IMR-90 (cell line): ENCODE data around the gene ACSF2. TPM values are rescaled to one million over a fixed set of nuclear protein-coding genes. Genes with fewer than 3 reads are reported as not detected.

Experiments
- ATAC-seq: fragments of 200-7000 bp; cut with Tn5 transposase; 2 replicates; pipeline ENCODE4 v1.9.1; 2020; ENCODE audit warnings: low read depth, mild to moderate bottlenecking, moderate library complexity
- BruUV-seq: library from RNA; stranded (reverse); fragments of 400-500 nt; replicated peaks from 2 replicates; lab custom pipeline; 2021; lab: Mats Ljungman, UMichigan
- CTCF ChIA-PET: fragments of 300-600 bp; formaldehyde crosslinking; extraction: SDS; loops from one replicate; lab custom pipeline; 2021; ENCODE audit warnings: antibody characterized with exemption; lab: Yijun Ruan, JAX
- POLR2A ChIA-PET: fragments of 300-600 bp; sonication (Branson Sonifier 250); formaldehyde crosslinking; loops from one replicate; lab custom pipeline; 2022; ENCODE audit warnings: antibody characterized with exemption; ENCODE audit not compliant: unreplicated experiment; lab: Charles Lee
- DNase-seq: peaks from one replicate; pipeline ENCODE4 v3.0.0; 2013
- H2AFZ ChIP-seq: replicated peaks from 2 replicates; pipeline ENCODE3; 2013; ENCODE audit warnings: low read length, mild to moderate bottlenecking; ENCODE audit not compliant: poor library complexity
- H2AK5ac ChIP-seq: 2 replicates; pipeline ENCODE4 v1.6.1; 2013; ENCODE audit warnings: low read depth, low read length, inconsistent platforms
- H2AK9ac ChIP-seq: replicated peaks from 2 replicates; pipeline ENCODE3; 2013; ENCODE audit warnings: mild to moderate bottlenecking, low read depth, low read length, moderate library complexity; ENCODE audit not compliant: poor library complexity
- H2BK120ac ChIP-seq: 2 replicates; pipeline ENCODE4 v1.6.1; 2013; ENCODE audit warnings: low read depth, low read length, inconsistent platforms
- H2BK15ac ChIP-seq: 3 replicates; pipeline ENCODE4 v1.6.1; 2013; ENCODE audit warnings: low read depth, low read length, inconsistent platforms
- H2BK20ac ChIP-seq: 2 replicates; pipeline ENCODE4 v1.6.1; 2013; ENCODE audit warnings: low read depth, mild to moderate bottlenecking, inconsistent platforms, low read length, moderate library complexity
- H2BK5ac ChIP-seq: 2 replicates; pipeline ENCODE4 v1.6.1; 2013; ENCODE audit warnings: mild to moderate bottlenecking, low read depth, low read length, inconsistent platforms; ENCODE audit not compliant: poor library complexity, severe bottlenecking
- H3K14ac ChIP-seq: replicated peaks from 2 replicates; pipeline ENCODE4 v1.6.1; 2013; ENCODE audit warnings: low read depth, low read length, inconsistent platforms
- H3K18ac ChIP-seq: 2 replicates; pipeline ENCODE4 v1.6.1; 2013; ENCODE audit warnings: low read depth, low read length, control low read depth
- H3K23ac ChIP-seq: 2 replicates; pipeline ENCODE4 v1.6.1; 2013; ENCODE audit warnings: low read depth, low read length, inconsistent platforms
- H3K27ac ChIP-seq: 2 replicates; pipeline ENCODE4 v1.5.1; 2013; ENCODE audit warnings: mild to moderate bottlenecking, control low read depth, low read length; ENCODE audit not compliant: insufficient read depth
- H3K27me3 ChIP-seq: 2 replicates; pipeline ENCODE4 v1.6.1; 2013; ENCODE audit warnings: low read length; ENCODE audit not compliant: control insufficient read depth, insufficient read depth
- H3K36me3 ChIP-seq: 2 replicates; pipeline ENCODE4 v1.6.1; 2013; ENCODE audit warnings: low read length, mixed read lengths; ENCODE audit not compliant: control insufficient read depth, insufficient read depth
- H3K4ac ChIP-seq: 2 replicates; pipeline ENCODE4 v1.6.1; 2013; ENCODE audit warnings: low read depth, low read length, inconsistent platforms
- H3K4me1 ChIP-seq: 2 replicates; pipeline ENCODE4 v1.6.1; 2013; ENCODE audit warnings: low read length, mixed read lengths; ENCODE audit not compliant: control insufficient read depth, insufficient read depth
- H3K4me2 ChIP-seq: 2 replicates; pipeline ENCODE4 v1.6.1; 2013; ENCODE audit warnings: low read depth, mild to moderate bottlenecking, control low read depth, low read length, moderate library complexity
- H3K4me3 ChIP-seq: 2 replicates; pipeline ENCODE4 v1.5.1; 2013; ENCODE audit warnings: low read depth, mild to moderate bottlenecking, control low read depth, low read length, moderate library complexity; ENCODE audit not compliant: insufficient read depth
- H3K56ac ChIP-seq: 2 replicates; pipeline ENCODE4 v1.6.1; 2013; ENCODE audit warnings: low read length, inconsistent platforms; ENCODE audit not compliant: insufficient read depth; ENCODE audit errors: extremely low read depth
- H3K79me1 ChIP-seq, 2 experiments: 2 replicates each; pipeline ENCODE4 v1.6.1; 2013; ENCODE audit warnings: low read length in 2 of 2, inconsistent platforms in 1 of 2, low read depth in 1 of 2
- H3K9ac ChIP-seq: 2 replicates; pipeline ENCODE4 v1.6.1; 2013; ENCODE audit warnings: low read depth, low read length, control low read depth
- H3K9me1 ChIP-seq: 2 replicates; pipeline ENCODE4 v1.6.1; 2013; ENCODE audit warnings: low read length, inconsistent platforms; ENCODE audit not compliant: insufficient read depth
- H3K9me3 ChIP-seq: 2 replicates; pipeline ENCODE4 v1.6.1; 2013; ENCODE audit warnings: low read length; ENCODE audit not compliant: control insufficient read depth, insufficient read depth
- H4K20me1 ChIP-seq: 2 replicates; pipeline ENCODE4 v1.6.1; 2013; ENCODE audit warnings: low read length, inconsistent platforms; ENCODE audit not compliant: insufficient read depth
- H4K5ac ChIP-seq: 2 replicates; pipeline ENCODE4 v1.6.1; 2013; ENCODE audit warnings: mild to moderate bottlenecking, low read depth, low read length, control low read depth
- H4K8ac ChIP-seq, 2 experiments: 2 replicates each; pipeline ENCODE4 v1.6.1; 2013; ENCODE audit warnings: low read depth in 2 of 2, low read length in 2 of 2, control low read depth in 1 of 2, inconsistent platforms in 1 of 2
- H4K91ac ChIP-seq: 2 replicates; pipeline ENCODE4 v1.6.1; 2013; ENCODE audit warnings: low read depth, low read length, inconsistent platforms; ENCODE audit not compliant: insufficient read depth
- BHLHE40 ChIP-seq: fragments of 150-350 bp; IDR thresholded peaks from 2 replicates; pipeline ENCODE4 v1.6.1; 2016; ENCODE audit warnings: mild to moderate bottlenecking, low read depth, low read length
- CEBPB ChIP-seq: IDR thresholded peaks from 2 replicates; pipeline ENCODE4 v1.6.1; 2012; ENCODE audit warnings: low read depth, low read length, improper control_type of control experiment
- CHD1 ChIP-seq: IDR thresholded peaks from 2 replicates; pipeline ENCODE4 v1.6.1; 2012; ENCODE audit warnings: low read depth, low read length, improper control_type of control experiment
- CTCF ChIP-seq: conservative IDR thresholded peaks from 2 replicates; pipeline ENCODE4 v1.5.1; 2012; ENCODE audit warnings: mild to moderate bottlenecking, low read depth, low read length, improper control_type of control experiment
- FOS ChIP-seq: fragments of 150-350 bp; IDR thresholded peaks from 2 replicates; pipeline ENCODE4 v1.6.1; 2016; ENCODE audit warnings: low read depth, low read length
- MAFK ChIP-seq: IDR thresholded peaks from 2 replicates; pipeline ENCODE4 v1.6.1; 2012; ENCODE audit warnings: low read depth, low read length, improper control_type of control experiment
- MAZ ChIP-seq: IDR thresholded peaks from 2 replicates; pipeline ENCODE4 v1.6.1; 2012; ENCODE audit warnings: low read depth, mild to moderate bottlenecking, low read length, improper control_type of control experiment, moderate library complexity, borderline replicate concordance
- MXI1 ChIP-seq: IDR thresholded peaks from 2 replicates; pipeline ENCODE4 v1.6.1; 2012; ENCODE audit warnings: low read depth, mild to moderate bottlenecking, low read length, moderate library complexity, borderline replicate concordance
- POLR2A ChIP-seq: IDR thresholded peaks from 2 replicates; pipeline ENCODE4 v1.6.1; 2012; ENCODE audit warnings: mild to moderate bottlenecking, low read depth, low read length
- RCOR1 ChIP-seq: IDR thresholded peaks from 2 replicates; pipeline ENCODE4 v1.6.1; 2012; ENCODE audit warnings: mild to moderate bottlenecking, low read length, improper control_type of control experiment; ENCODE audit not compliant: insufficient replicate concordance
- SMC3 ChIP-seq: fragments of 150-350 bp; IDR thresholded peaks from 2 replicates; pipeline ENCODE4 v1.6.1; 2016; ENCODE audit warnings: low read depth, mild to moderate bottlenecking, antibody characterized with exemption, low read length, moderate library complexity
- WGBS, 2 experiments: methylation state at CpG; one replicate each; pipeline versions ENCODE4 v1.1.5 to v1.1.7; 2013; ENCODE audit warnings: missing lambda C conversion rate in 2 of 2; ENCODE audit not compliant: insufficient read length in 1 of 2; ENCODE audit errors: extremely low coverage in 2 of 2; 5-methylcytosine and 5-hydroxymethylcytosine counted together
- dilution Hi-C: fragments of 300-500 bp; cut with HindIII; formaldehyde crosslinking; loops from one replicate; pipeline ENCODE4 v1.14.3; 2018; ENCODE audit warnings: low sequenced_read_pairs; ENCODE audit not compliant: unreplicated experiment
- in situ Hi-C: fragments of 300-500 bp; cut with MboI; formaldehyde crosslinking; loops from 3 replicates; pipeline ENCODE4 v1.14.3; 2019; ENCODE audit warnings: low sequenced_read_pairs, inconsistent platforms, mixed read lengths
- intact Hi-C: fragments of 100-400 bp; cut with micrococcal nuclease; formaldehyde crosslinking; loops from 2 replicates; pipeline ENCODE4 v1.10.0; 2022
- polyA plus RNA-seq, 3 experiments: library from polyadenylated mRNA; depleted of rRNA; stranded (reverse); fragments of >200 nt; gene quantifications; 2 replicates each; pipeline ENCODE4 v1.2.3, GENCODE V29; 2012; ENCODE audit warnings: low replicate concordance in 1 of 3
- total RNA-seq: library from RNA; depleted of rRNA; stranded (reverse); fragments of >200 nt; gene quantifications from 2 replicates; pipeline ENCODE4 v1.2.3, GENCODE V29; 2012
- TF ChIP-seq, protein P1 (sequence below): fragments of 150-350 bp; IDR thresholded peaks from 2 replicates; pipeline ENCODE4 v1.6.1; 2016; ENCODE audit warnings: low read depth, mild to moderate bottlenecking, low read length, moderate library complexity, borderline replicate concordance

Gene ACSF2
- total and polyA plus RNA-seq, 2 of the 4 experiments (the other 2 are of a cell fraction) = 18.5 to 27.2 TPM

GRCh38 chr17:50397111-50397918 lies 28.7 kb upstream of the ACSF2 start, which contains the start of gene LRRC59 (continued):
- TF ChIP-seq CHD1 (0 out of 2 replicates have a peak, but pooled peaks have one; percentile 51), SMC3 (peak; percentile 44), FOS (0 out of 2 replicates have a peak, but pooled peaks have one; percentile 10)

GRCh38 chr17:50397919-50398285 lies 28.1 kb upstream of the ACSF2 start:
- Histone ChIP-seq H2AFZ (peak overlapping the region; percentile 95), H4K91ac (no peak overlapping the region), H2BK120ac (no peak overlapping the region), H3K4me1 (peaks cover 4% of the 10 kb centered on the region), H2AK9ac (no peak overlapping the region), H3K23ac (no peak overlapping the region), H3K4me2 (no peak overlapping the region), H3K4ac (0 out of 2 replicates have a peak overlapping the region, but pooled peaks have one; percentile 66), H4K20me1 (peaks cover 38% of the 10 kb centered on the region), H3K9me1 (peaks cover 13% of the 10 kb centered on the region; the same call in 1 of the 2 replicates), H3K36me3 (peaks cover 20% of the 10 kb centered on the region), H3K14ac (0 out of 2 replicates have a peak overlapping the region, but pooled peaks have one; percentile 61), H3K27me3 (peaks cover 4% of the 10 kb centered on the region), H2AK5ac (peak overlapping the region; percentile 12; the same call in 1 of the 2 replicates), H2BK20ac (no peak overlapping the region), H3K56ac (no peak overlapping the region), H3K27ac (no peak overlapping the region), H4K8ac (peak overlapping the region in 1 of 2 experiments; percentile 95; a peak in 2 of 4 replicates), H3K79me1 (peaks cover 19 to 26% of the 10 kb centered on the region in 2 experiments), H2BK15ac (no peak overlapping the region), H3K4me3 (no peak overlapping the region), H4K5ac (peak overlapping the region; percentile 60), H2BK5ac (no peak overlapping the region), H3K9ac (no peak overlapping the region), H3K9me3 (0 out of 2 replicates have a peak, but pooled peaks cover 2% of the 10 kb centered on the region), H3K18ac (no peak overlapping the region)
- in situ Hi-C loops = no loop called here
- POLR2A ChIA-PET = interaction anchor here (0.7 to 1.3 kb wide), 3 partner anchors 24 to 98 kb away, joined by 4 to 5 read pairs (median 4); no protein-coding TSS in a partner anchor
- DNase-seq = no peak
- no peak for ATAC-seq
- CTCF ChIA-PET = interaction anchor here (0.7 to 1.4 kb wide), 4 partner anchors 10 to 316 kb away, joined by 3 to 5 read pairs (median 4); no protein-coding TSS in a partner anchor
- 53% methylated on average over 6 of the region's 9 CpGs; no CpG with 5 or more reads in 1 of the 2 experiments for WGBS, 2 experiments
- dilution Hi-C loops = no loop called here
- BruUV-seq = no TSS peak
- intact Hi-C loops = loop anchor here (1.0 kb wide), 1 partner anchor 80 kb away; the partner anchor contains the start of gene RSAD1
- TF ChIP-seq SMC3 (no peak), MAFK (no peak), MAZ (no peak), FOS (no peak), MXI1 (no peak), CTCF (no peak), CEBPB (no peak), RCOR1 (no peak), BHLHE40 (no peak), POLR2A (no peak)
- TF ChIP-seq, protein P1, sequence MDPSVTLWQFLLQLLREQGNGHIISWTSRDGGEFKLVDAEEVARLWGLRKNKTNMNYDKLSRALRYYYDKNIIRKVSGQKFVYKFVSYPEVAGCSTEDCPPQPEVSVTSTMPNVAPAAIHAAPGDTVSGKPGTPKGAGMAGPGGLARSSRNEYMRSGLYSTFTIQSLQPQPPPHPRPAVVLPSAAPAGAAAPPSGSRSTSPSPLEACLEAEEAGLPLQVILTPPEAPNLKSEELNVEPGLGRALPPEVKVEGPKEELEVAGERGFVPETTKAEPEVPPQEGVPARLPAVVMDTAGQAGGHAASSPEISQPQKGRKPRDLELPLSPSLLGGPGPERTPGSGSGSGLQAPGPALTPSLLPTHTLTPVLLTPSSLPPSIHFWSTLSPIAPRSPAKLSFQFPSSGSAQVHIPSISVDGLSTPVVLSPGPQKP = no peak
